Right renal cortex interstitium (tissue), 3 donors: ENCODE results near the gene SNCG. TPM values are rescaled to one million over a fixed set of nuclear protein-coding genes. Genes with fewer than 3 reads are reported as not detected.
"Not testable (repeated sequence)": the region's sequence is repeated elsewhere in the genome, so short reads cannot be mapped to it uniquely, and the experiment has no call there.

ENCODE experiments used
- DNase-seq, 3 donors: peaks; one replicate each; pipeline ENCODE4 v3.0.0-alpha.2; 2013; ENCODE audit warnings: low read depth in 3 of 3, low spot score in 2 of 3
- polyA plus RNA-seq, 3 donors: library from polyadenylated mRNA; unstranded; fragments of 120-200 nt; gene quantifications; one replicate each; pipeline ENCODE4 v1.2.1, GENCODE V29; 2013; ENCODE audit not compliant: insufficient read length in 3 of 3

SNCG gene
- polyA plus RNA-seq, 3 donors = 8.3 to 23.4 (median 13.1) TPM

DNA sequence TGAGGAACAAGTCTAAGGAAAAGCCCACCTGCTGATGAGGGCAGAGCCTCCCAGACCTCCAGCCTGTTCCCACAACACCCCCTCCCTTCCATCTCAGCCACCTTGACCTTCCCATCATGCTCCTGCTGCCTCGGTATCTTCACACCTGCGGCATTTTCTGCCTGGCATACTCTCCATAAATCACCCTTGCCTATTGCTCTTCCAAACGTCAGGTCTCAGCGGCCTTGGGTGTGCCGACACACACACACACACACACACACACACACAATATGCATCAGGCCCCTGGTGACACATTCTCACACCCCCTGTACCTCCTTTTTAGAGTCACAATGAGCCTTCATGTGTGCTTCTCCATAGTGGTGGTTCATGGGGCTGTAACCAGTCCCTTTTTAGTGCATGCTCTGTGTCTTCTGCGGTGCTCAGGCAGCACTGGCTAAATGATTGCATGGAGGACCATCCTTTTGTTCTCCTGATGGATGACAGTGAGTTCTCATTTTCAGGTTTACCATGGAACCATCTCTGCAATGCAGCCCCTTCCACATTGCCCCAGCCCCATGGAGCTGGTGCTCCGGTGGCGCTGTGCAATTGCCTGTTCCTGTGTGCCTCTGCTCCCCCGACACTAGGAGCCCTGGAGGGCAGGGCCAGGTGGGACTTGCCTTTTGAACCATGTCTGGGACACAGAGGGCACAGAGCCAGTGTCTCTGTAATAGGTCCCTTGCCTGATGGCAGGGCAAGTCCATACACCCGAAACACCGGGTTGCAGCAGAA, 14.4 kb downstream of the SNCG start:
- DNase-seq = no peak

DNA sequence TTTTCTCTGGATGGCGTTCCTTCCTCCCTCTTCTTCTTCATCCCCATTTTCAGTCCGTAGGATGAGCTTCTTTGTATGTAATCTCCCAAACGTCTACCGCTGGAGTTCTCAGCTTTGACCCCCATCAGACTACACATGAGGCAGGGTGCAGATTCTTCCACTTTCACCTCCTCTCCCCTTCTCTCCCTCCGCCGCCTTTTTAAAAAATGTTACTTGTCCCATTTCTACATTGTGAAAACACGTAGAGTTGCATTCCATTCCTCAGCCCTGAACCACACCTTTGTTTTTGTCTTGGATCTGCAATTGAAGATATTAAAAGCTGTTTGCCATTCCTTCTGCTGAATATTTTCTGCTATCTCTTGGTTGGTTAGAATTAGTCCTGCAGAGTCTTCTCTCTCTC, 16.1 kb downstream of the SNCG start:
- DNase-seq = no peak

DNA sequence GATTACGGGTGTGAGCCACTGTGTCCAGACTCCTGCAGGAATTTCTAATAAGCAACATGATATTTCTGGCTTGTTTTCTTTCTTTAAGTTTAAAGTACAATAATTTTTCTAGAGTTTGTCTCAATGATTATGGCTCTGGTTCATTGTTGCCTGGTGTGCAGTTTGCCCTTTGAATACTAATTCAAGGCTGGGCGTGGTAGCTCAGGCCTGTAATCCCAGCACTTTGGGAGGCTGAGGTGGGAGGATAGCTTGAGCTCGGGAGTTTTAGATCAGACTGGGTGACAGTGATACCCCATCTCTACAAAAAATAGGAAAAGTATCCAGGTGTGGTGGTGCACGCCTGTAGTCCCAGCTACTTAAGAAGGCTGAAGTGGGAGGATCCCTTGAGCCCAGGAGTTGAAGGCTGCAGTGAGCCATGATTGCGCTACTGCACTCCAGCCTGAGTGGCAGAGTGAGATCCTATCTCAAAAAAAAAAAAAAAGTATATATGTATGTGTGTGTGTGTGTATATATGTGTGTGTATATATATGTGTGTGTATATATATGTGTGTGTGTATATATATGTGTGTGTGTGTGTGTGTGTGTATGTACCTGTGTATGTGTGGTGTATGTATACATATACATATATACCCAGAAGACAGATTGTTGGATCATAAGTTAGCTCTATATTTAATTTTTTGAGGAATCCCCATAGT, 18.1 kb downstream of the SNCG start:
- no peak for DNase-seq

DNA sequence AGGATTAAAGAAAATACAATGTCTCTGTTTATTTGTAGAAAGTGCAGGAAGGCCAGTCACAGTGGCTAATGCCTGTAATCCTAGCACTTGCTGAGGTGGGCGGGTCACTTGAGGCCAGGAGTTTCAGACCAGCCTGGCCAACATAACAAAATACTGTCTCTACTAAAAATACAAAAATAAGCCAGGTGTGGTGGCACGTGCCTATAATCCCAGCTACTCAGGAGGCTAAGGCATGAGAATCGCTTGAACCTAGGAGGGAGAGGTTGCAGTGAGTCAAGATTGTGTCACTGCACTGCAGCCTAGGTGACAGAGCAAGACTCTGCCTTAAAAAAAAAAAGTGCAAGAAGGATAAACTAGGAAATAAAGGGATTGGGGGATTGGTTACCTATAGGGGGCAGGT, 20.1 kb downstream of the SNCG start:
- not testable (repeated sequence) for DNase-seq

DNA sequence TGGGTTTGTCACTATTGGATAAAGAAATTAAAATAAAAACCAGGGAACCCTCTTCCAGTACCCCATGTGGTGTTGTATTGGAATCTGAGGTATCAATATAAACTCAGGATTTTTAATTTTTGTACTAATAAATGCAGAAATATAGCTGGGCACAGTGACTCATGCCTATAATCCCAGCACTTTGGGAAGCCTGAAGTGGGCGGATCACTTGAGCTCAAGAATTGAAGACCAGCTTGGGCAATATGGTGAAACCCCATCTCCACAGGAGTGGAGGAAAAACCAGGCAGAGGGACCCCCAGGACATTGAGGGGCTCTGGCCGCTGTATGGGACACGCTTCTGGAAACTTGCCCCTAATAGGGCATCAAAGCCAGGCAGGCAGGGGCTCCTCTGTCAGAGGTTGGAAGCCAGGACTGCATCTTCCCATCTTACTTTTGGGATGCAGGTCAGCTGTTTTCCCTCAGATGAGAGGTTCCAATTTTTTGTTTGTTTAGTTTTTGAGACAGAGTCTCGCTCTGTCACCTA, 21.0 kb downstream of the SNCG start:
- DNase-seq = no peak

DNA sequence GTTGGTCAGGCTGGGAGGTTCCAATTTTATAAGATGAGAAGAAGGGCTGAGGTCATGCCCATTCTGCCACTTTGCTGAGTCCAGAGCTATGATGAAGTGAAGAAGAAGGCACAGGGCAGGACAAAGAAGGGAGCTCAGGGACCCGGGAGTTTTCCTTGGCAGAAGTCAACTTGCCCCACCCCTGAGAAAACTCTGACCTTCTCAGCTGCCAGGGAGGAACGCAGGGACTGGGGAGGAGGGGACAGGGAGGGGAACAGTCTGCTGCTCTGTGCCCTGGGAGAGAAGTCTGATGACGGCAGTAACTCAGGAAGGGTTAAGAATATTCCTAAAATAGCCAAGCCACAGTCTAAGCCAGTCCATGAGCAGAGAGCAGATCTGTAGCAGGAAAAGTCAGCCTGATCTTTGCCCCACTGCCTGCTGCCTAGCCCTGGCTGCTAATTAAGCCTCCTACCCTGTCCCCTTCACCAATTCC, 21.6 kb downstream of the SNCG start:
- no peak for DNase-seq

DNA sequence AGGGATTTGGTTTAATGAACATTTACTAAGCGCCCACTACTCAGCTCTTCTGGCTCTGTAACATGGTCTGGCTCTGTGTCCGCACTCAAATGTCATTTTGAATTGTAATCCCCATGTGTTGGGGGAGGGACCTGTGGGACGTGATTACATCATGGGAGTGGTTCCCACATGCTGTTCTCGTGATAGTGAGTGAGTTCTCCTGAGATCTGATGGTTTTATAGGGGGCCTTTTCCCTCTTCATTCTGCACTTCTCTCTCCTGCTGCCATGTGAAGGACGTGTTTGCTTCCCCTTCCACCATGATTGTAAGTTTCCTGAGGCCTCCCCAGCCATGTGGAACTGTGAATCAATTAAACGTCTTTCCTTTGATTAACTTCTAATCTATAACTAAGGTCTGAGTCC, 22.6 kb downstream of the SNCG start:
- not testable (repeated sequence) for DNase-seq

DNA sequence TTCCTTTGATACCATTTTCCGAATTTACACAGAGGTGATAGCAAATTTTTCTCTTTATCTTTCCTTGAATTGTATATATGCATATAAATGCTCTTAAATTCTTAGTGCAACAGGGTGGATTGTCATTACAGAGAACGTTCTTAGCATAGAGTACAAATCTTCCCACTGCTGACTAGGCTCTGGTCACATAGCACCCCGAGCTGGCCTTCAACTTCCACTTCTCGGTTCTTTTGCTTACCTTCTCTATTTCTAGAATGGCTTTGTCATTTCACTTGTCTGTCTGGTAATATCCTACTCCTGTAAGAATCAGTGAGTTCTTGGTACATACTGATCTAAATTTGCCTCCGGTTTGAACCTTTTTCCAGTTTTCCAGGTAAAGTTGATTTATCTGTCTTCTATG, 23.3 kb downstream of the SNCG start:
- DNase-seq = no peak

DNA sequence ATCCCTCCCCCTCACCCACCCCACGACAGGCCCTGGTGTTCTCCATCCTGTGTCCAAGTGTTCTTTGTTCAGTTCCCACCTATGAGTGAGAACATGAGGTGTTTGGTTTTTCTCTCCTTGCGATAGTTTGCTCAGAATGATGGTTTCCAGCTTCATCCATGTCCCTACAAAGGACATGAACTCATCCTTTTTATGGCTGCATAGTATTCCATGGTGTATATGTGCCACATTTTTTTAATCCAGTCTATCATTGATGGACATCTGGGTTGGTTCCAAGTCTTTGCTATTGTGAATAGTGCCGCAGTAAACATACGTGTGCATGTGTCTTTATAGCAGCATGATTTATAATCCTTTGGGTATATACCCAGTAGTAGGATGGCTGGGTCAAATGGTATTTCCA, 26.1 kb downstream of the SNCG start:
- not testable (repeated sequence) for DNase-seq

DNA sequence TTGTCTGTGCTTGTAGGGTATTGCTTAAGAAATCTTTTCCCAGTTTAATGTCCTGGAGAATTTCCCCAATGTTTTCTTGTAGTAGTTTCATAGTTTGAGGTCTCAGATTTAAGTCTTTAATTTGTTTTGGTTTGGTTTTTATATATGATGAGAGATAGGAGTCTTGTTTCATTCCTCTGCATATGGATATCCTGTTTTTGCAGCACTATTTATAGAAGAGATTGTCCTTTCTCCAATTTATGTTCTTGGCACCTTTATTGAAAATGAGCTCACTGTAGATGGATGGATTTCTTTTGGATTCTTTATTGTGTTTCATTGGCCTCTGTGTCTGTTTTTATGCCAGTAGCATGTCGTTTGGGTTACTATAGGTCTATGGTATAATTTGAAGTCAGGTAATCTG, 30.1 kb downstream of the SNCG start:
- no peak for DNase-seq

DNA sequence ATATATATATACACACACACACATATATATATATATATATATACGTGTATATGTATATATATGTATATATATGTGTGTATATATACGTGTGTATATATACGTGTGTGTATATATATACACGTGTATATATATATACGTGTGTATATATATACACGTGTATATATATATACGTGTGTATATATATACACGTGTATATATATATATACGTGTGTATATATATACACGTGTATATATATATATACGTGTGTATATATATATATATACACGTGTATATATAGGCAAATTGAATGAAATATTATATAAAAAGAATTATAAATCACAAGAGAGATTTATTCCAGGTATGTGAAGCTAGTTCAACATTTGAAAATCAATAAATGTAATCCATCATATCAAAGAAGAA, 33.0 kb downstream of the SNCG start:
- not testable (repeated sequence) for DNase-seq

DNA sequence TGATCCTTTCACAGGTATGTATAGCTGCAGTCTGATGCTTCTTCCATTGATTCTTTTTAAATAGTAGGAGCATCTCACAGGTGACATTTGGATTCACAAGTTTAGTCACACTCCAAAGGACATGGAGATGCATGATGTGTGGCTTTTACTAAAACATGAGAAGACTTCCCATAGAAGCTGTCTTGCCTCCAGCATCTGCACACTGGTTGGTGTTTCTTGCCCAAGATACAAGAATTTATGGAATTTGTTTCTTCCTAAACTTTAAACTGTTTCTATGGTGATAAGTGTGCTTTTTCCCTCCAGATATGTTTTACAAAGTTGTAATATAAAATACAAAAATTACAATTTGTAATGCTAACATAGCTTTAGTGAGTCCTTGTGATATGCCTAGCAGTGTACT, 34.1 kb downstream of the SNCG start:
- no peak for DNase-seq

DNA sequence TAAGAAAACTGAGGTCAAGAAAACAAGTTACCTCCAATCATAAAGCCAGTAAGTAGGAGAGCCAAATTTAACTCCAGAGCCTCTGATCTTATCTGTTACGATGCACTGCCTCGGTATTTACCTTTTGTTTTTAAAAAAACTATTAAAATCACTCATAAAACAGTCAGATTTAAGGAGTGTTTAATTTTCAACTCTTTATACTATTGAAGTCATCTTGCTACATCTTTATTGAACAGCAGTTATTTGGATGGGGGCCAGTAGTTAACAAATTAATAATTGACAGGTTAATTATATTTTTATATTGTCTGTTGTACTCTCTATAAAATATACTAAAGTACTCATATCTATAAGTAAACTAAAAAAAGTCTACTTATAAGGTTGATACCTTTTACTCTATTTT, 34.5 kb downstream of the SNCG start:
- no peak for DNase-seq

DNA sequence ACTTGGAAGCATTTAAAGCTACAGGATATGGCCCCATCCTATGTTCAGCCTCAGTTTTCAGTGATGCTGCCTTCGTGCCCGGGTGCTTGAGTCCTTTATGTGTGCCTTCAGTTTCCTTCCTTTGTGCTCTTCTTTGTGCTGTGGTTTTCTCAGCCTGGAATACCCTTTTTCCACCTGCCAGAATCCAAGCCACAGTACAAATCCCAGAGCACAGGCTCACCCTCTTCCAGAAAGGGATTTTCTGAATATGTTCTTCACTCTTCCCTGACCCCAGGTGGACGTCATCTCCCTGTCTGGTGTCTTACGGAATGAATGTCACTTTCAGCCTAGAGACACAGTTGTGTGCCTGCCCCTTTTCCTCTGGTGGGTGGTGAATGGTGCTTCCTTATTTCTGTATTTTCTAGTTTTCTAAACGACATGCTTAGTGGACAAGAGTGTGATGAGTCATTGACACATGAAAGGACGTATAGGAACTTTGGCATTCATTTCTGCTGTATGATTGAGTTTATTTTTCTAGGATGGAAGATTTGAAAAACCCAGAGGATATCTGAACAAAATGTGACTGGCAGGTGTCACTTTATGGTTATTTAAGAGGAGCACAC, 41.5 kb downstream of the SNCG start:
- not testable (repeated sequence) for DNase-seq

DNA sequence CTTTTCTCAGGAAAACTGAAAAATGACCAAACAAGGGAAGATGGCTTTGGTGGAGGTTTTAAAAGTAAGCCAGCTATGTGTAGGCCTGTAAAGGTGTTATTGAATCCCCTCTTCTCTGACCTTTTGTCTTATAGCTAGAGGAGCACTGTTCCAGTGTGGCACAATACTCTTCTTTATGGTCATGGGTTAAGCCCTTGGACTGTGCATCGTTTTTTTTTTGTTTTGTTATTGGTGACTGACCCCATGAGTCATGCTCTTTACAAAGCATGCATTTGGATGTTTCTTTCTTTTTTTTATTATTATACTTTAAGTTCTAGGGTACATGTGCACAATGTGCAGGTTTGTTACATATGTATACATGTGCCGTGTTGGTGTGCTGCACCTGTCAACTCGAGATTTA, 42.1 kb downstream of the SNCG start:
- DNase-seq = no peak

DNA sequence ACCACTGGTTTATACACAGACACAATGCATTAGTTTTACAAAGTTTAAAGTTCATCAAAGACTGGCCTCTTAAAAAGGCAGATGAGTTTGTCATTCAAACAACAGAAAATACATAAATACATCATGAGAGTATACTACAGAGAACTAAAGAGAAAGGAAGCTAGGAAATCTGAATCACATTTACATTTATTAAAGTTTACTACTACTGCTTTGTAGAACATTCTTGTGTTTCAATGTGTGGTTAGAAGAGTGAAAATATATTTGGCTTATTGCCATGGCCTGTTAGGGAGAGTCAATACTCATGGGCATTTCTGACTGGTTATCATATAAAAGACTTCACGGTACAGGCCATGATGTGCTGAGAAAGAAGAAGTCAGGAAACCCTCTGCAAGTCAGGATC, 48.7 kb downstream of the SNCG start:
- not testable (repeated sequence) for DNase-seq

DNA sequence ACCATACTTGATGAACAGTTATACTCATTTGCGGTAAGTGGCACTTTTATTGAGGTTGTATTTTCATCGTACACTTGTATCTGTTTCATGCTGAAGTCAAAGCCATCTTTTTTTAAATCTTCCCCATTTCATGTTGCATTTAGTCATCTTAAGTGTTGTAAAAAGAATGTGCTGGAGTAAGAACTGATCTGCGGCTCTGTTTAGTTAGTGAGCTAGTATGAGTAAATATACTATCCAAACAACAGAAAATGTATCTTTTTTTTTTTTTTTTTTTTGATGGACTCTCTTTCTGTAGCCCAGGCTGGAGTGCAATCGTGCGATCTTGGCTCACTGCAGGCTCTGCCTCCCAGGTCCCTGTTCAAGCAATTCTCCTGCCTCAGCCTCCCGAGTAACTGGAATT, 49.3 kb downstream of the SNCG start:
- DNase-seq = not testable (repeated sequence)

DNA sequence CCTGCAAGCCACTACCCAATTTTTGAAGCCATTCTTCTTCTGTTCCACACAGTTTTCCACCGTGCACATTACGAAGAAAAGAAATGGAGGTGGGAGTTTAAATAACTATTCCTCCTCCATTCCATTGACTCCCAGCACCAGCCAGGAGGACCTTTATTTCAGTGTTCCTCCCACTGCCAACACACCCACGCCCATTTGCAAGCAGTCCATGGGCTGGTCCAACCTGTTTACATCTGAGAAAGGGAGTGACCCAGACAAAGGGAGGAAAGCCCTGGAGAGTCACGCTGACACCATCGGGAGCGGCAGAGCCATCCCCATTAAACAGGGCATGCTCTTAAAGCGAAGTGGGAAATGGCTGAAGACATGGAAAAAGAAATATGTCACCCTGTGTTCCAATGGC, 49.9 kb downstream of the SNCG start:
- not testable (repeated sequence) for DNase-seq

DNA sequence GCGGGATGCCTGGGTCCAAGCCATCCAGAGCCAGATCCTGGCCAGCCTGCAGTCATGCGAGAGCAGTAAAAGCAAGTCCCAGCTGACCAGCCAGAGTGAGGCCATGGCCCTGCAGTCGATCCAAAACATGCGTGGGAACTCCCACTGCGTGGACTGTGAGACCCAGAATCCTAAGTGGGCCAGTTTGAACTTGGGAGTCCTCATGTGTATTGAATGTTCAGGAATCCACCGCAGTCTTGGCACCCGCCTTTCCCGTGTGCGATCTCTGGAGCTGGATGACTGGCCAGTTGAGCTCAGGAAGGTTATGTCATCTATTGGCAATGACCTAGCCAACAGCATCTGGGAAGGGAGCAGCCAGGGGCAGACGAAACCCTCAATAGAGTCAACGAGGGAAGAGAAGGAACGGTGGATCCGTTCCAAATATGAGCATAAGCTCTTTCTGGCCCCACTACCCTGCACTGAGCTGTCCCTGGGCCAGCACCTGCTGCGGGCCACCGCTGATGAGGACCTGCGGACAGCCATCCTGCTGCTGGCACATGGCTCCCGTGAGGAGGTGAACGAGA, 50.8 kb downstream of the SNCG start:
- not testable (repeated sequence) for DNase-seq
